Epithelial cell of esophagus (primary cell): ENCODE data around the gene UGT2A2.
"Not testable (repeated sequence)": the region's sequence is repeated elsewhere in the genome, so short reads cannot be mapped to it uniquely, and the experiment has no call there.

Experiments
- DNase-seq: peaks from one replicate; pipeline ENCODE4 v3.0.0; 2010; ENCODE audit warnings: low read depth
- H3K4me3 ChIP-seq: 2 replicates; pipeline ENCODE4 v1.5.1; 2011; ENCODE audit warnings: mild to moderate bottlenecking, low read length, control low read depth
- TF ChIP-seq, protein P1 (sequence below): IDR thresholded peaks from 2 replicates; pipeline ENCODE4 v1.5.1; 2011; ENCODE audit warnings: low read depth, mild to moderate bottlenecking, low read length, control low read depth, inconsistent platforms; ENCODE audit not compliant: insufficient read depth; ENCODE audit errors: missing control alignments

UGT2A2 gene

DNA sequence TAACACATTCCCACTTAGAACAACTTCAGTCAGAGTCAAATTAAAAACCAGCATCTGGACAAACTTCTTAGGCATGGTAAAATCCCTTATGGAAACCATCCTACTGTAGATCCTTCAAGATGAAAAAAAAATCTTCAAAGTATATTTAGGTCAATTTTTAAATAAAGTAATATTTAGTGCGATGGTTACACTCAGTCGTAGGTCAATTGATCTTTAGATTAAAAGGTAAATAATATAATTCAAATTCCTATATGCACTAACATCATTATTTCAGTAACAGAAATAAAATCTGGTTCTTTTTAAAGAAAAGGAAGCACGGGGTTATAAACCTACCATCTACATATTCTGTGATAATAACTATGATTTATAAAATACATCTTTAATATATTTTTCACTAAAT, at the start of gene UGT2A2:
TSS of gene UGT2A2 (minus strand) at position 101 of the 400 bp plus-strand sequence. CDS start at position 99, 2 bp downstream.
- no peak within 1 kb of the TSS for H3K4me3 ChIP-seq
- no peak for DNase-seq
- TF ChIP-seq, protein P1, sequence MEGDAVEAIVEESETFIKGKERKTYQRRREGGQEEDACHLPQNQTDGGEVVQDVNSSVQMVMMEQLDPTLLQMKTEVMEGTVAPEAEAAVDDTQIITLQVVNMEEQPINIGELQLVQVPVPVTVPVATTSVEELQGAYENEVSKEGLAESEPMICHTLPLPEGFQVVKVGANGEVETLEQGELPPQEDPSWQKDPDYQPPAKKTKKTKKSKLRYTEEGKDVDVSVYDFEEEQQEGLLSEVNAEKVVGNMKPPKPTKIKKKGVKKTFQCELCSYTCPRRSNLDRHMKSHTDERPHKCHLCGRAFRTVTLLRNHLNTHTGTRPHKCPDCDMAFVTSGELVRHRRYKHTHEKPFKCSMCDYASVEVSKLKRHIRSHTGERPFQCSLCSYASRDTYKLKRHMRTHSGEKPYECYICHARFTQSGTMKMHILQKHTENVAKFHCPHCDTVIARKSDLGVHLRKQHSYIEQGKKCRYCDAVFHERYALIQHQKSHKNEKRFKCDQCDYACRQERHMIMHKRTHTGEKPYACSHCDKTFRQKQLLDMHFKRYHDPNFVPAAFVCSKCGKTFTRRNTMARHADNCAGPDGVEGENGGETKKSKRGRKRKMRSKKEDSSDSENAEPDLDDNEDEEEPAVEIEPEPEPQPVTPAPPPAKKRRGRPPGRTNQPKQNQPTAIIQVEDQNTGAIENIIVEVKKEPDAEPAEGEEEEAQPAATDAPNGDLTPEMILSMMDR: no peak

GRCh38 chr4:69684804-69685203, 45.4 kb upstream of the UGT2A2 start:
- TF ChIP-seq, protein P1: no peak
- no peak overlapping the region for H3K4me3 ChIP-seq
- DNase-seq: no peak

- TF ChIP-seq, protein P1: no peak
- DNase-seq: no peak
- H3K4me3 ChIP-seq: no peak overlapping the region
These were observed 29.2 kb upstream of the UGT2A2 start for GRCh38 chr4:69668680-69669079.

DNA sequence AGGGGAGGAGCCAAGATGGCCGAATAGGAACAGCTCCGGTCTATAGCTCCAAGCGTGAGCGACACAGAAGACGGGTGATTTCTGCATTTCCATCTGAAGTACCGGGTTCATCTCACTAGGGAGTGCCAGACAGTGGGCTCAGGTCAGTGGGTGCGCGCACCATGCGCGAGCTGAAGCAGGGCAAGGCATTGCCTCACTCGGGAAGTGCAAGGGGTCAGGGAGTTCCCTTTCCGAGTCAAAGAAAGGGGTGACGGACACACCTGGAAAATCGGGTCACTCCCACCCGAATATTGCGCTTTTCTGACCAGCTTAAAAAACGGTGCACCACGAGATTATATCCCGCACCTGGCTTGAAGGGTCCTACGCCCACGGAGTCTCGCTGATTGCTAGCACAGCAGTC, 24.6 kb upstream of the UGT2A2 start:
- not testable (repeated sequence) for DNase-seq, H3K4me3 ChIP-seq

DNA sequence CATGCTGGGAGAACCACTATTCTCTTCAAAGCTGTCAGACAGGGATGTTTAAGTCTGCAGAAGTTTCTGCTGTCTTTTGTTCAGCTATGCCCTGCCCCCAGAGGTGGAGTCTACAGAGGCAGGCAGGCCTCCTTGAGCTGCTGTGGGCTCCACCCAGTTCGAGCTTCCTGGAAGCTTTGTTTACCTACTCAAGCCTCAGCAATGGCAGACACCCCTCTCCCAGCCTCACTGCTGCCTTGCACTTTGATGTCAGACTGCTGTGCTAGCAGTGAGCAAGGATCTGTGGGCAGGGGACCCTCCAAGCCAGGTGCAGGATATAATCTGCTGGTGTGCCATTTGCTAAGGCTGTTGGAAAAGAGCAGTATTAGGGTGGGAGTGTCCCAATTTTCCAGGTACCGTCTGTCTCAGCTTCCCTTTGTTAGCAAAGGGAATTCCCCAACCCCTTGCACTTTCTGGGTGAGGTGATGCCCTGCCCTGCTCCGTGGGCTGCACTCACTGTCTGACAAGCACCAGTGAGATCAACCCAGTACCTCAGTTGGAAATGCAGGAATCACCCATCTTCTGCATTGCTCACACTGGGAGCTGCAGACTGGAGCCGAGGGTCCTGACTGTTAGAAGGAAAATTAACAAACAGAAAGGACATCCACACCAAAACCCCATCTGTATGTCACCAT, 21.8 kb upstream of the UGT2A2 start:
- DNase-seq: not testable (repeated sequence)

DNA sequence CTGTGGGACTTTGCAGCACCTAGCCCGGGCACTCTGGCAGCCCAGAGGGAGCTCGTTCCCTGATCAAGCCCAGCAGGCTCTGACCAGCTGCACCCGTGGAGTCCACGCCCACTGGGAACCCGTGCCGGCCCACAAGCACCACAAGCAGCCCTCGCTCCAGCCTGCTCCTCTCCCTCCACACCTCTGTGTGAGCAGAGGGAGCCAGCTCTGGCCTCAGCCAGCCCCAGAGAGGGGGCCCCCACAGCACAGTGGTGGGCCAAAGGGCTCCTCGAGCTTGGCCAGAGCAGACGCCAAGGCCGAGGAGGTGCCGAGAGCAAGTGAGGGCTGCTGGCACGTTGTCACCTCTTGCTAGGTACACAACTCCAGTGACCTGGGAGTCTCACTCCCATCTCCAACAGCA, 18.7 kb upstream of the UGT2A2 start:
- H3K4me3 ChIP-seq: no peak overlapping the region
- TF ChIP-seq, protein P1: no peak
- DNase-seq: no peak

More for the DNA sequence above, 21.8 kb upstream of the UGT2A2 start:
- not testable (repeated sequence) for H3K4me3 ChIP-seq

GRCh38 chr4:69656653-69657158, 17.3 kb upstream of the UGT2A2 start:
- TF ChIP-seq, protein P1: no peak
- DNase-seq: no peak
- no peak overlapping the region for H3K4me3 ChIP-seq

DNA sequence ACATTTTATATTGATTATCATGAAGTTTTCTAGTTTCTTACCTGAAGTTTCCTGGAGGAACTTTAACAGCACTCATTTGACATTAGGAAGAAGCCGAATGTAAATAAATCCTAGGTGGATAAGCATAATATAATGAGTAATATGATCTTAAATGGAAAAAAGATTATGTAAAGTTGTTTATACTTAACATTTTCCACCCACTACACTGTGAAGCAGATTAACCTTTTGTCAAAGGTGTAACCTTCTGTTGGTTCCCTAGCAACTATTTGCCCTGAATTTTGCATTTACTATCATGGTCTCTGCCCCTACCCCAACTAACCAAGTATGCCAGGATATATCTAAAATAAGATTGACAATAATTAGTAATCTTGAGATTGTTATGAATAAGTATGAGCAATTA, 13.7 kb upstream of the UGT2A2 start, which contains the start of gene UGT2A1:
TSS of gene UGT2A1 (minus strand) at position 101 of the 400 bp plus-strand sequence. CDS start 5,603 bp downstream, outside the sequence.
- TF ChIP-seq, protein P1: no peak
- H3K4me3 ChIP-seq: no peak within 1 kb of the TSS
- DNase-seq: no peak
